HG02840 (cell line): ENCODE measurements around the gene KRTAP4-9.
"Not testable (repeated sequence)": the region's sequence is repeated elsewhere in the genome, so short reads cannot be mapped to it uniquely, and the experiment has no call there.

ENCODE experiments used
- ATAC-seq: cut with Tn5 transposase; IDR thresholded peaks from one replicate; pipeline ENCODE4 v1.9.1; 2021; ENCODE audit warnings: mild to moderate bottlenecking, moderate library complexity, moderate number of reproducible peaks; ENCODE audit not compliant: unreplicated experiment, low FRiP score

Gene KRTAP4-9

GRCh38 chr17:41125064-41125463 lies 19.9 kb downstream of the KRTAP4-9 start:
- ATAC-seq: no peak

- ATAC-seq: no peak
Measured at GRCh38 chr17:41126412-41126811, 21.2 kb downstream of the KRTAP4-9 start.

GRCh38 chr17:41127371-41127770 lies 22.2 kb downstream of the KRTAP4-9 start:
- no peak for ATAC-seq

GRCh38 chr17:41131979-41132378 lies 26.8 kb downstream of the KRTAP4-9 start:
- ATAC-seq: no peak

- ATAC-seq: no peak
Measured at GRCh38 chr17:41133880-41134735, 28.9 kb downstream of the KRTAP4-9 start.

GRCh38 chr17:41139865-41140264 lies 34.7 kb downstream of the KRTAP4-9 start:
- not testable (repeated sequence) for ATAC-seq

GRCh38 chr17:41140360-41141131 lies 35.4 kb downstream of the KRTAP4-9 start, which contains the start of gene KRTAP4-6:
KRTAP4-6 (minus strand) TSS chr17:41140544; CDS start chr17:41140487, 57 bp downstream.
- no peak for ATAC-seq

GRCh38 chr17:41141361-41141760 lies 36.2 kb downstream of the KRTAP4-9 start:
- no peak for ATAC-seq

- ATAC-seq: no peak
Measured at GRCh38 chr17:41144846-41145245, 39.7 kb downstream of the KRTAP4-9 start.

GRCh38 chr17:41145261-41145660 lies 40.1 kb downstream of the KRTAP4-9 start:
- ATAC-seq: no peak

GRCh38 chr17:41147531-41148204 lies 42.5 kb downstream of the KRTAP4-9 start:
- ATAC-seq: no peak

GRCh38 chr17:41148971-41149651 lies 43.9 kb downstream of the KRTAP4-9 start:
- not testable (repeated sequence) for ATAC-seq

GRCh38 chr17:41149652-41149985 lies 44.4 kb downstream of the KRTAP4-9 start, which contains the start of gene KRTAP4-5:
KRTAP4-5 (minus strand) TSS chr17:41149825; CDS start chr17:41149767, 58 bp downstream.
- no peak for ATAC-seq

- ATAC-seq: no peak
Measured at GRCh38 chr17:41150026-41150425, 44.8 kb downstream of the KRTAP4-9 start.

GRCh38 chr17:41151525-41151924 lies 46.3 kb downstream of the KRTAP4-9 start:
- no peak for ATAC-seq

- no peak for ATAC-seq
Measured at GRCh38 chr17:41153856-41154255, 48.7 kb downstream of the KRTAP4-9 start.
